Measurements from ENCODE around the gene SAG.

- TF ChIP-seq CTCF (IDR thresholded peaks at IDR 0.05; ENCODE audit: extremely low read depth in 1 of 2, insufficient read depth in 1 of 2, low read depth in 1 of 2, low read length in 2 of 2) (no peak), EZH2 (IDR thresholded peaks at IDR 0.05; ENCODE audit: borderline replicate concordance, low read depth, low read length, severe bottlenecking) (no peak), MYC (IDR thresholded peaks at IDR 0.05; ENCODE audit: low read depth, low read length) (no peak), POLR2A (IDR thresholded peaks at IDR 0.05; ENCODE audit: low read depth, low read length) (no peak), POLR2AphosphoS5 (IDR thresholded peaks at IDR 0.05; ENCODE audit: insufficient read depth, low read depth, low read length) (no peak), MAX (IDR thresholded peaks at IDR 0.05; ENCODE audit: insufficient read depth, insufficient read length) (no peak), FOS (IDR thresholded peaks at IDR 0.05; ENCODE audit: borderline replicate concordance, insufficient read depth, low read length) (no peak)
Measured at GRCh38 chr2:233354971-233355574, 47.5 kb downstream of the SAG start.
